ENCODE data around the gene TMEM130.

TMEM130 gene

GRCh38 chr7:98800996-98801395 lies 68.8 kb downstream of the TMEM130 start:
- DNase-seq (ENCODE audit: extremely low read depth, low read depth), result no peak
- TF ChIP-seq CTCF (IDR thresholded peaks at IDR 0.05; ENCODE audit: low read depth, low read length), result no peak

GRCh38 chr7:98797150-98797549 lies 72.7 kb downstream of the TMEM130 start:
- no peak for TF ChIP-seq CTCF (IDR thresholded peaks at IDR 0.05; ENCODE audit: low read depth, low read length)
- no peak for DNase-seq (ENCODE audit: extremely low read depth, low read depth)

All from AG09319 (cell line).